Hindlimb muscle (tissue), 1 donor: ENCODE results near the gene TULP1. TPM values are rescaled to one million over a fixed set of nuclear protein-coding genes. Genes with fewer than 3 reads are reported as not detected.
"Not testable (repeated sequence)": the region's sequence is repeated elsewhere in the genome, so short reads cannot be mapped to it uniquely, and the experiment has no call there.

ENCODE experiments used
- DNase-seq: peaks from one replicate; pipeline ENCODE4 v3.0.0-alpha.2; 2013
- polyA plus RNA-seq: library from polyadenylated mRNA; unstranded; fragments of 120-200 nt; gene quantifications from one replicate; pipeline ENCODE4 v1.2.1, GENCODE V29; 2013; ENCODE audit not compliant: insufficient read length

The TULP1 gene
- polyA plus RNA-seq, 1 donor = 1.9 TPM

DNA sequence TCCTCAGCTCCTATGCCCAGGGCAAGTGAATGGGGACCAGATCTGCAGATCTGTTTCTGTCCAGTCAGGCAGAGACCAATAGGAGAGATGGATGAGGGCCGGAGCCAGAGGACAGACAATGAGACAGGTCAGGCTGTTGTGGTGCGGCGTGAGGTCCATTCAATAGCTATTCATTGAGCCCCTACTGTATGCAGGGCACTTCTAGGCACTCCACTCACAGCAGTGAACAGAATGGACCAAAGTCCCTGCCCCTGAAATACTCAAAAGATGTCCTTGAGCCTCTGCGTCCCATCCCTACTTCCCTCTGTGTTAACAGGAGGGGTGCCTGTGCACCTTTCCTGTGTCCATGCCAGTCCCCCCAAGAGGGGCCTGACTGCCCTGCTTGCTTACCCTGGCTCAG lies 8.5 kb upstream of the TULP1 start:
- no peak for DNase-seq

DNA sequence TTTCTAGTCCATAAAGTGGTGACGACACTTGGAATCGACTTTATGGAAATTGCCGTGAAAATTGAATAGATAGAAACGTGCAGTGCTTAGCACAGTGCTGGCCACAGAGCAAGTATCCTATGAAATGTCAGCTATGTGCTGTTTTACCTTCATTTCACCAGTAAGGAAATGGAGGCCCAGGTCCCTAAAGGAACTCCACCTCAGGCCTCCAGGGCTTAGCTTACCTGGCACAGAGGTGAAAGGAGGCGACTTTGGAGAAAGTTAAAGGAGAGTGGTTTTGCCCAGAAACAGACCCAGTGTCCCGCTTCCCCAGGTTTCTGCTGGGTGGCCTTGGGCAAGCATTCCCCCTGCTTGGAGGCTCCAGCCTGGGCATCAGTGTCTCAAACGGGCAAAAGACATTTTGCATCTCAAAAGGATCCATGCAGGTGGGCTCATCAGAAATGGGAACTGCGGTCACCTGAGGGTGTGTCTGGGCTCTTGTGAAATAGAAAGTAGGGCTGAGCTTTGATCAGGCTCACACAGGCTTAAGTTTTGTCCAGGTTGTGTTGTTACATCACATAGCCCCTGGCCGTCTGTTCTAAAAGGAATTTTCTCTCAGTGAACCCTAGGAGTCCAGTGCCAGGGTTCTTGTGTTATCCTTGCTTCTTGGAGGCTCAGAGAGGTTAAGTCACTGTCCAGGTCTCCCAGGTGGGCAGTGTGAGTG lies 6.8 kb upstream of the TULP1 start:
- DNase-seq = no peak

DNA sequence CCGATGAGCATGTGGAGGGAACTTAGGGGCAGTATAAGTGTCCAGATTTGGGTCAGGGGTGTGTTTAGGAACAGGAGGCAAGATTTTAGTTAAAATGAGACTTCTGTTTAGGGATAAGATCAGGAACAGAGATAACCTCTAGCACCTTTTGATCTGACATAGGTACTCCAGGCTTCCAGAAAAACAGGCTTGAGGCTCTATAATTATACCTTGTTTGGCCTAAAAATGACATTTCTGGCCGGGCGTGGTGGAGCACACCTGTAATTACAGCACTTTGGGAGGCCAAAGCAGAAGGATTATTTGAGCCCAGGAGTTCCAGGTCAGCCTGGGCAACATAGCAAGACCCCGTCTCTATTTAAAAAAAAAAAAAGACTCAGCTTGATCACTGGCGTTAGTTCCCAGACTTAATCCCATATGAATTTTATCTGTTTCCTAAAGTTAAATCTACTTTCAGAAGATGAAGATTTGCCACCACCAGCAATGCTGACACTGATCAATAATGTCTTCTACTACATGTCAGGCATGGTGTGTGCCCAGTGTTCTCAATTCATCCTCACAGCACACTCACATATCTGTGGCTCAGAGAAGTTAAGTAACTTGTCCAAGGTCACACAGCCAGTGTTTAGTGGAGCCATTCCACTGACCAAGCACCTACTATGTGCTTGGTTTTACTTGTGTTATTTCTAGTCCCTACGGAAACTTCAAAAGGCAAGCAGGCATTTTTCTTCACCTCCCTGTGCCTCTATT lies 6.0 kb upstream of the TULP1 start:
- no peak for DNase-seq

DNA sequence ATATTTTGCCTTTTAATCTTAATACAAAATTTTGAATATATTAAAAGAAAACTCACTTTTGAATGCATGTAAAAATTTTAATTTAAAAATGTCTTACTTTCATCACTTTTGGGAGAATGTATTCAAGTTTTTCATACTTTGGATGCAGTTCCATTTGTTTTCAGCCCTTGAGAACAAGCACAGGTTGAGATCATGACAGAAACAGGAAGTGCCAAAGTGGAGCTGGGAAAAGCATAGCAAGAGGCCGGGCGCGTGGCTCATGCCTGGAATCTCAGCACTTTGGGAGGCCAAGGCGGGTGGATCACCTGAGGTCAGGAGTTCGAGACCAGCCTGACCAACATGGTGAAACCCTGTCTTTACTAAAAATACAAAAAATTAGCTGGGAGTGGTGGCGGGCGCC lies 5.3 kb upstream of the TULP1 start:
- not testable (repeated sequence) for DNase-seq

DNA sequence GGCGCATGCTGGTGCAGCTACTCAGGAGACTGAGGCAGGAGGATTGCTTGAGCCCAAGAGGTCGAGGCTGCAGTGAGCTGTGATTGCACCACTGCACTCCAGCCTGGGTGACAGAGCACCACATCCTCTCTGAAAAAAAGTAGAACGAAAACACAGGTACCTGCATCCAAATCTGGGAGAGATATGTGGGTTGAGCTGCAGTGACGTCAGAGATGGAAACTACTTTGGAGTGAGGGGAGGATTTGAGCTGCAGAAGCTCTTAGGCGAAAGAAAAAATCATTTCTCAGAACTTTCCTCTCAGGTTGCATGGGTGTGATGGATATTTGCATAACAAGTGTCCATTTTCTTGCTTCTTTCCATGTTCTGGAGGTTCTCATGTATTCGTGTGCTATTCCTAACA lies 4.0 kb upstream of the TULP1 start:
- no peak for DNase-seq

DNA sequence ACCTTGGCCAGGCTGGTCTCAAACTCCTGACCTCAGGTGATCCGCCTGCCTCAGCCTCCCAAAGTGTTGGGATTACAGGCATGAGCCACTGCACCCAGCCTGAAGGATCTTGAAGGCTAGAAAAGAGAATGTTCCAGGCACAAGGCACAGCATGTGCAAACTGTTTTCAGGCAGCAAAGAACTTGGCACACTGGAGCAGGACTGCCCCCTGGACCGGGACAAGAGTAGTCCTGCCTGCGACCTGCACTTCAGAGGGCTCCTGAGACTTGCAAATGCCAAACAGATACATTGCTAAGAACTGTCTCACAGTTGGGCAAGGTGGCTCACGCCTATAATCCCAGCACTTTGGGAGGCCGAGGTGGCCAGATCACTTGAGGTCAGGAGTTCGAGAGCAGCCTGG lies 3.2 kb upstream of the TULP1 start:
- not testable (repeated sequence) for DNase-seq

DNA sequence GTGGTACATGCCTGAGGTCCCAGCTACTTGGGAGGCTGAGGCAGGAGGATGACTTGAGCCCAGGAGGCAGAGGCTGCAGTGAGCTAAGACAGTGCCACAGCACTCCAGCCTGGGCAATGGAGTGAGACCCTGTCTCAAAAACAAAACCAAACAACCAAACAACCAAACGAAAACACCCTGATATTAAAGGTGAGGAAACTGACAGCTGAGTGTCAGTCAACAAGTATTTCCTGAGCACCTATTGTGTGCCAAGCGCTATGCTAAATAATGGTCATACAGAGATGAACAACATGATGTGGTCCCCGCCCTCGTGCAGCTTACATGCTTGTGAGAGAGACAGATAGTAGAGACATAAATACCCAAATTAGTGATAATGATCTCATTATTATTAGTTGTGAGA lies 1.9 kb upstream of the TULP1 start:
- no peak for DNase-seq

DNA sequence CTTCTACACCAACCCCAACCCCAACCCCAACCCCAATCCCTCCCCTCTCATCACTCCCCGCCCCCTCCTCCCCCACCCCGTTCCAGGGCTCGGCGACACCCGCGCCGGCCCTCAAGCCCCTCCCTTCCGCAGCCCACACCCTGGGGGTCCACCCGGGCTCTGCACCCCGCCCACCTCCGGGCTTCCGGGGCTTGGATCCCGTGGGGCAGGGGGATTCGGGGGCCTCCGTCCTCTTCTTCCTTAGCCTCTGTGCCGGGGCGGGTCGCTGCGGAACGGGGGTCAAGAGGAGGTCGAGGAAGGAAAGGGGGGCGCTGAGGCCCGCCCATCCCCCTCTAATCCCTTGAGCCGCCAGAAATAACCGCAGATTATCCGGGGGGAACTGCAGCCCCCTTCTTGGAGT lies 690 bp downstream of the TULP1 start:
- no peak for DNase-seq

DNA sequence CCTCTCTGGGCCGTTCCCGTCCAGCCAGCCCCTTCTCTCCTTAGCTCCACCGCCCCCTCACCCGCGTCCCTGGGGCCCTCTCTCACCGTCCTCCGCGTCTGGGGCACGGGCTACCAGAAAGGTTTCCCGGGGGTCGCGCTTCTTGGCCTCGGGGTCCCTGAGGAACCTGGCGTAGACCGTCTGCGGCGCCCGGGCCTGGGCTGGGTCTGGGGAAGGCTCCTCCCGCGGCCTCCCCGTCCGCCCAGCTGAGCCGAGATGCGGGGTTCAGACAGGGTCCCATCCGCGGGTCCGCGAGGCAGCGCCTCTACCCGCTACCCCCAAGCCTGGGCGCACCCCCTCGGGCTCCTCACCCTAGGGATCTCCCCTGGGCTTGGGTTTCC lies 1.1 kb downstream of the TULP1 start:
- no peak for DNase-seq

DNA sequence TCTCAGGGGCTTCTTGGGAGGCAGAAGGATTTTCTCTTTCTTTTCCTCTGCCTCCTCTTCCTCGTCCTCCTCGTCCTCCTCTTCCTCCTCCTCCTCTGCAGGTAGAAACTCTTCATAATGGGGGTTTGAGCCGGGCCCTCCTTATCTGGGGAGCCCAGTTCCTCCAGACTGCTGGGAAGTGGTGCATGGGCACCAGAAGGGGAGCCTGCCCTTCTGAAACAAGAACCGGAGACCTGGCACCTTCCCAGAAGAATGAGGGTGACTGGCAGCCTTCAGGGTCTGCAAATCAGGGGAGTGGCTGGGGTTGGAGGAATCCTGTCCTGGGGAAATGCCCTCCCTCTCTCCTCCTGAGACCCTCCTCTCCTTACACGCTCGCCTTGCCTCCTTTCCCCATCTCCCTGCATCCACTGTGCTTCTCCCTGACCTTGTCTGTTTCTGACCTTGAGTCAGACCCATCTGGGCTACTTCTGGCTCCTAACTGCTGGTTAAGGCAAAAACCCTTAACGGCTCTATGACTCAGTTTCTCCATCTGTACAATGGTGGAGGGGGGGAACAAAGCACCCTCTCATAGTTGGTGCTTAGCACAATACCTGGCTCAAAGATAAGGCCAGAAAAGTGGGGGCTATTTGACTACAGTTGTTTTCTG lies 1.7 kb downstream of the TULP1 start:
- no peak for DNase-seq

DNA sequence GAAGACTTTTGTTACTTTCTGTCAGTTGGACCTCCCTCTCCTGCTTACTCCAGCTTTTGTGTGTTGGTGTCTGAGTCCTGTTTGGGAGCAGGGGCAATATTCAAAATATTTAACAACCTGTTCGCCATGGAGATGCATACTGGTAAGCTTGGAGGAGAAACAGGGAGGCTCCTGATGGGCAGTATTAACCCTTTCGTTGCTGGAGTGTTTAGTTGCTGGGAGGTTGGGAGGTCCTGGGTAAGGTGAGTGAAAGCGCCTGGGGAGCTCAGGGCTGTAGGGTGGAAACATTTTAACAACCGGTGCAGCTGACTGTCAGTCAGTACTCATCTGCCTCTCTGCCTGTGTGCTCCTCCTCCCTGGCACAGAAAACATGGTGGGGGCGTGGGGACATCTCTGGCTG lies 4.2 kb downstream of the TULP1 start:
- DNase-seq = no peak

DNA sequence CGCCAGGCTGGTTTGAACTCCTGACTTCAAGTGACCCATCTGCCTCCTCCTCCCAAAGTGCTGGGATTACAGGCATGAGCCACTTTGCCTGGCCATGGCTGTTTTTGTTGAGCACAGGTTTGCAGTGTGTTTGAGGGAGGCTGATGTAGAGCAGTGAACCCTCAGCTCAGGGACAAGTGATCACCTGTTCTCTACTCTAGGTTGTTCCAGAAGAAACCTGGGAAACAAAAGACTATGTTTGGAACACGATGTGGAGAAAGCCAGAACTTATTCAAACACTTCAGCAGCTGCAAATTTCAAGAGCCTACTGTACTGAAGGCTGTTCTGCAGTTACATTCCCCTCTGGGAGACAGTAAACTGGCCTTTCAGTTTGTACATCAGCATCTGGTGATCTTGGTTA lies 4.7 kb downstream of the TULP1 start:
- no peak for DNase-seq

DNA sequence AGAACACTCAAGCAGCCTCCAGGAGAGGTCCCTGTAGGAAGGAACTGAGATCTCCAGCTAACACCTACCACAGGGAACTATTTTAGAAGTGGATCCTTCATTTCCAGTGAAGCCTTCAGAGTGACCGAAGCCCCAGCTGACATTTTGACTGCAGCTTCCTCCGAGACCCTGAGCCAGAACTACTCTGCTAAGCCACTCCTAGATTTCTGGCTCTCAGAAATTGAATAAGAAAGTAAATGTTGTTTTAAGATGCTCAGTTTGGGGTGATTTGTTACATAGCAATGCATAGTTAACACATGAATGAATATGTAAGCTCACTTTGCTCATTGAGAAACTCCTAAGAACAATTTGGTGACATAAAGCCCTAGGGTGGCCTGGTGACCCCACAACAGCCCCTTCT lies 5.5 kb downstream of the TULP1 start:
- DNase-seq = no peak

DNA sequence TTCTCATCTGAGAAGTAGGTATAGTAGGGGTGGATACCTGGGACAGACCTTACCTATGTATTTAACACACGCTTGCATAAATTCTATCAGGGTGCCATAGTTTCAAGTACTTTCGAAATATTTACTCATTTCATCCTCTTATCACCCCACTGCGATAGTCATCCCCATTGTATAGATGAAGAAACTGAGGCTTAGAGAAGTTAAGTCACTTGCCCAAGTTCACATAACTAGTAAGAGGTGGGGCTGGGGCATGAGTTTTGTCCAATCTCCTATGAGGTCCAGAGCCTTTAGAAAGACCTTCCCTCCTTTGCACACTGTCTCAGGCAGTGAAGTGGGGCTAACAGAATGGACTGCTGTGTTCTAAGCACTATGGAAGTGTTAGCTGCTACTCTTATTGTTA lies 6.2 kb downstream of the TULP1 start:
- no peak for DNase-seq

DNA sequence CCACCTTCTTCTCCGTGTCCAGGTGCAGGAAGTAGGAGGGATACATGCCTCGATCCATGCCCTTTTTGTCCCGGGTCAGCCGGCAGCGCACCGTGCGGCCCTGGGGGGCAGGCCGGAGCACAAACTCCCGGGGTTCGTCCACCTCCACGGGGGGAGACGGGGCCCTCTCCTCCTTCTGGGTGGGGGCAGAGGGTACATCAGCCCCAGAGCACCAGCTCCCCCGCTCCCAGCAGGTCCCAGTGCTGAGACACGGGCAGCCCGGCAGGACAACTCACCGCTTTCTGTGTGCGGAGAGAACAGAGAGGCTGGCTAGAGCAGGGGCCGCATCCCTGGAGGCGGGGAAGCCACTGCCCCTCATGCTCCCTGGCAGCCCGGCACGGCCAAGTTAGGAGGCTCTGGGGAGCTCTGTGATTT lies 6.7 kb downstream of the TULP1 start:
- no peak for DNase-seq

DNA sequence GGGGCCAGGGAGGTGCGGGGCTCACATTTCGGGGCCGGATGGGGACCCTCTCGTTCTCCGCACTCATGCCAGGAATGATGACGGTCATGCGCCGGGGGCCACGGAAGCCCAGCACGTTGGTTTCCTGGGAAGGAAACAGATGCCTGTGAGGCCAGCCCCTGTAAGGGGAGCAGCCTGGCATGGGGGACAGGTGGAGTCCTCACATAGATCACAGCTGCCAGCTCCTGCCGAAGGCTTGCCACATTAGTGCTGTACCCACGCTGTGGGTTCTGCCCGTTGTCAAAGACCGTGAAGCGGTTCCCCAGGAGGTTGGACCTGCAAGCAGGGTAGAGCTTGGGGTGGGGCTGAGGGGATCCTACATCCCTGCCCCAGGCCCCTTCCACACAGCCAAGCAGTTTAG lies 9.2 kb downstream of the TULP1 start:
- no peak for DNase-seq

DNA sequence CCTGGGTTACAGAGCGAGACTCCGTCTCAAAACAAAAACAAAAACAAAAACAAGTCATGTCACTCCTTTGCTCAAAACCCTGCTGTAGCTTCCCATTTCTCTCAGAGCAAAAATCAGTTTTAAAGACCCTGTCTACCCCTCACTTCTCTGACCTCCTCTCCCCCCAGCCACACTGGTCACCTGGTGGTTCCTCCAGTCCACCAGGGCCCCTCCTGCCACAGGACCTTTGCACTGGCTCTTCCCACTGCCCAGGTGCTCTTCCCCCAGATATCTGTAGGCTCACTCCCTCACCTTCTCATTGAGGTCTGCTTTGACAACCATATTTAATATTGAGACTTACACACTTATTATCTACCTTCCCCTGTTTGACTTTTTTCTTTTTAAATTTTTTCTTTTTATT lies 10.9 kb downstream of the TULP1 start:
- DNase-seq = no peak

DNA sequence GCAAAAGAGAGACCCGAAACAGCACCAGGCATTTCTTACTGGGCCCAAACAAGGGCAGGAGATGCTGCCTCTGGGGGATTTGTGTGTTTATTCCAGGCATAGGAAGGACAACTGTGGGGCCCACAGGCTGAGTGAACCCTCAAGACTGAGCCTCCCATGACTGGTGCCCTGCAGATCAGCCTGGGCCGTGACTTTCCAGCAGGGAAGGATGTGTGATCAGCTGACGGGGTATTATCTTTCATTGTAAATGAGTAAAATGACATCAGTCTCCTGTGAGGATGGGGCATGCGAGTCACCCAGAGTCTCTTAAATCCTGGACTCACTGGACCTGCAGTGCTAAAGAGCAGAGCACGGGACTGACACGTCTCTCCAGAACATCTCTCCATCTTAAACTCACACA lies 11.9 kb downstream of the TULP1 start:
- no peak for DNase-seq

DNA sequence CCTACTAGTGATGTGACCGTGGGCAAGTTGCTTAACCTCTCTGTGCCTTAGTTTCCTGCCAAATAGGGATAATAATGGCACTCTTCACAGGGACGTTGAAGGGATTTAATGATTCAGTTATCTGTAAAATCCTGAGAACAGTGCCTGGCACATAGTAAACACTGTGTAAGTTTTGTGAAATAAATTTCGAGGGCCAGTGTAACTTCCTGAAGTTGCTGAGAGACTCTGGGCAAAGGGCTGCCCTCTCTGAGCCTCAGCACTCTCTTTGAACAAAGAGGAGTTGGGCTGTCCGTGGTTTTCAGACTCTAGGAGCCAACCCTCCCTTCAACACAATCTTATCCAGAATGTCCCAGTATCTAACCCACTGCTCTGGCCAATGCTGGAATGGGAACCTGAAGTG lies 13.3 kb downstream of the TULP1 start:
- DNase-seq = no peak

DNA sequence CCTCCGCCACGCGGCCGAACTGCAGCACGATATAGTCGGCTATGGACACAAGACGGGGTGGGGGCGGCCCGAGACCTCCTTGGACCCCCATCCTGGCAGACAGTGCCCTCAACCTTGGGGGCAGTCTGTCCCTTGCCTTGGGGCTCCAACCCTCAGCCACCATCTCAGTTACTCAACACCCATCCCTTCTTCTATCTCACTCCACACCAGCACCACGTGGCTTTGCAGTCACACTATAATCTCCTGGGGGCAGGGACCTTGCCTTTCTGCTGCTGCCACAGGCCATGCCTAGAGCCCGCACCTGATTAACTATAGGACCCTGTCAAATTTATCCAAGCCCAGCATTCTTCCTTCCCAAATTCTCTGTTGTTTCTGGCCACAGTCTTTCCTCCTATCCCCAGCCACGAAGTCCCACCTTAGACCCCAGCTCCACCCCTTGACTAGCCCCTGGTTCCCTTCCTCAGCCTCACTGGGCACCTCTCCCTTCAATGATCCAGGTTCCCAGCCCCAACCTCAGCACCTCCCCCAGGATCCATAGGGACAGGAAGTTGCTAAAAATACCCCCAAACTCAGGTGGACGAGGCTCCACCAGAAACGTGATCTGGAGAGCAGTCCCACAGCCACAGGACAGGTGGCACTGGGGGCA lies 14.2 kb downstream of the TULP1 start:
- DNase-seq = no peak

DNA sequence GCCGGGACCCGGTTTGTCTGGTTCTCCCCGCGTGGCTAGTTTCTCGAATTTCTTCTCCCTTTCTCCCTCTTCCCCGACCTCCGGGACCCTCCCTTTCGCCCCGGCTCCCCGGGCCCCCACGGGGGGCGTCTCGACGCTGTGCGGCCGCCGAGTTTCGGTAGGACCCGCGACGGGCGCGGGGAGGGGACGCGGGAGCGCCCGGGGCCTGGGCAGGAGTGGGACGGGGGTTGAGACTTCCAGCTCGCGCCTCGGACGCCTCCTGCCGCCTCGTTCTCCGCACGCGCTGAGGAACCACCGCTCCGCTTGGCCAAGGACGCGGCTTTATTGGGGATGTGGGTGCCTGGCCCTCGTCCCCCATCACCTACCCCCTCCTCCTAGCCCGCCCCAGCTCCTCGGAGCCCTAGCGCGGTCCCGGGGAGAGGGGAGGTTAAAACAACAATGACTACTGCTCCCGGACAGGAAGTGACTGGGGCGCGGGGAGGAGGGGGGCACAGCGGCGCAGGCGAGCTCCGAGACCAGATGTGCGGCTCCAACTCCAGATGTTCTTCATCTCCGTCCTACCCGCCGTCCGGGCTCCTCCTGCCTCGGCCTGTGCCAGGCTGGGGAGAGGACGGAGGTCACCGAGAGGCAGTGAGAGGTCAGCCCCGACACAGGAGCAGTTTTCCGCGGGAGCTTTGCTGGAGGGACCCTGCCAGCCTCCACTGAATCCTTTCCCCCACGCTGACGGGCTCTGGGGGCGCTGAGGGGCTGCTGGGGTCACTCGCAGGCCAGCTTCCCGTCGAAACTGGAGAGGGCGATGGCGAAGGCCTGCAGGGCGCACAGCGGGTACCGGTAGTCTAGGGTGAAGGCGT lies 14.9 kb downstream of the TULP1 start:
- peak; percentile 81 for DNase-seq

DNA sequence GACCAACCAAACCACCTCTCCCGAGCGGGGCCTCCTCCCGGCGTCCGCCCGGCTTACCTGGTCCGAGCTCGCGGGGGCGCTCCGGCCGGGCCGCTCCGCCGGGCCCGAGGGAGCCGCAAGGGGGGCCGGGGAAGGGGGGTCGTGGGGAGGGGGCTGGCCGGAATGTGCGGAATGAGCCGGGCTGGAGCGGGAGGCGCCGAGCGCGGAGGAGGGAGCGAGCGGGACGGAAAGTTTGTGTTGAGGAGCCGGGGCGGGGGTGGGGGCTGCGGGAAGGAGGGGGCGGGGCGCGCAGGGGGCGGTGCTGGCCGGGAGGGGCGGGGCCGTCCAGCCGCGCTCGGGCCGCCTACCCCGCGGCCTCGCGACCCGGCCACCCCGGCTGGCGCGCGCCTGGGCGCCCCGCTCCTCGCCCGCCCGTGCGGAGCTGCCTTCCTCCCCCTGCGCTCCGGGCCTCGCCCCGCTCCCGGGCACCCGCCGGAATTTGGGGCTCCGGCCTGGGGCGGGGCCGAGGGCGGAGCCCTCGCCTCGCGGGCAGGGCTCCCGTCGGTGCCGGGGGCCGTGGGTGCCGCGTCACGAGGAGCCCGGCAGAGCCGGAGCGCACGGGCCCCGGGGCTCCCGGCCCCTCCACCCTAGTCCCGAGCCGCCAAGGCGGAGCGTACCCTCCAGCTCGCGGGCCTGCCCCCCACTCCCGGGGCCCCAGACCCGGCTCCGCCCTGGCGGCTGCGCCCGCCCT lies 15.7 kb downstream of the TULP1 start, which contains the start of gene TEAD3:
TSS of gene TEAD3 (minus strand) at position 239 of the 730 bp plus-strand sequence.
- DNase-seq = peak; percentile 76
